Glomerular visceral epithelial cell (primary cell): ENCODE data around the gene ZNF397.
A peak's percentile ranks its signal among the peaks of the same experiment; 100 is the strongest.

Experiments
- DNase-seq: peaks from one replicate; pipeline ENCODE4 v3.0.0-alpha.2; 2016; ENCODE audit errors: extremely low spot score

Gene ZNF397

GRCh38 chr18:35245719-35246317 is 5.0 kb downstream of the ZNF397 start:
- no peak for DNase-seq

GRCh38 chr18:35246831-35247230 is 6.0 kb downstream of the ZNF397 start:
- no peak for DNase-seq

- DNase-seq: no peak
Observed at GRCh38 chr18:35247412-35248249, 6.8 kb downstream of the ZNF397 start.

- DNase-seq: no peak
Observed at GRCh38 chr18:35248429-35248828, 7.6 kb downstream of the ZNF397 start.

GRCh38 chr18:35252466-35252865 is 11.6 kb downstream of the ZNF397 start:
- DNase-seq: no peak

- no peak for DNase-seq
Observed at GRCh38 chr18:35253655-35254287, 12.9 kb downstream of the ZNF397 start.

GRCh38 chr18:35256947-35257346 is 16.1 kb downstream of the ZNF397 start:
- DNase-seq: no peak

GRCh38 chr18:35264409-35264808 is 23.6 kb downstream of the ZNF397 start:
- DNase-seq: no peak

GRCh38 chr18:35267161-35267651 is 26.4 kb downstream of the ZNF397 start:
- DNase-seq: no peak

- DNase-seq: no peak
Observed at GRCh38 chr18:35267809-35268208, 27.0 kb downstream of the ZNF397 start.

- DNase-seq: no peak
Observed at GRCh38 chr18:35268821-35269220, 28.0 kb downstream of the ZNF397 start.

GRCh38 chr18:35271656-35272055 is 30.8 kb downstream of the ZNF397 start:
- DNase-seq: no peak

- no peak for DNase-seq
Observed at GRCh38 chr18:35276267-35276666, 35.4 kb downstream of the ZNF397 start.

- no peak for DNase-seq
Observed at GRCh38 chr18:35277633-35278032, 36.8 kb downstream of the ZNF397 start.

GRCh38 chr18:35278085-35278484 is 37.3 kb downstream of the ZNF397 start:
- no peak for DNase-seq

- no peak for DNase-seq
Observed at GRCh38 chr18:35278969-35279368, 38.1 kb downstream of the ZNF397 start.

- DNase-seq: no peak
Observed at GRCh38 chr18:35282353-35282752, 41.5 kb downstream of the ZNF397 start.

GRCh38 chr18:35283923-35284794 is 43.3 kb downstream of the ZNF397 start:
- no peak for DNase-seq

GRCh38 chr18:35284841-35285240 is 44.0 kb downstream of the ZNF397 start:
- no peak for DNase-seq

GRCh38 chr18:35289293-35289692 is 48.5 kb downstream of the ZNF397 start:
- DNase-seq: peak; percentile 9

GRCh38 chr18:35289727-35290093 is 48.9 kb downstream of the ZNF397 start:
- no peak for DNase-seq
